Hindlimb muscle (tissue), 1 donor: ENCODE data around the gene MAGEB3. TPM values are rescaled to one million over a fixed set of nuclear protein-coding genes. Genes with fewer than 3 reads are reported as not detected.
"Not testable (repeated sequence)": the region's sequence is repeated elsewhere in the genome, so short reads cannot be mapped to it uniquely, and the experiment has no call there.

Experiments
- DNase-seq: peaks from one replicate; pipeline ENCODE4 v3.0.0-alpha.2; 2013
- polyA plus RNA-seq: library from polyadenylated mRNA; unstranded; fragments of 120-200 nt; gene quantifications from one replicate; pipeline ENCODE4 v1.2.1, GENCODE V29; 2013; ENCODE audit not compliant: insufficient read length

Gene MAGEB3
- polyA plus RNA-seq: not detected

- DNase-seq: no peak
Measured at GRCh38 chrX:30230395-30230794, at the start of gene MAGEB3. Gene MAGEB3 (plus strand): TSS chrX:30230657. CDS start chrX:30235925, 5,268 bp downstream.

GRCh38 chrX:30181353-30181752 is 49.1 kb upstream of the MAGEB3 start:
- DNase-seq: no peak

- no peak for DNase-seq
Measured at GRCh38 chrX:30183554-30183953, 46.9 kb upstream of the MAGEB3 start.

GRCh38 chrX:30190426-30190825 is 40.0 kb upstream of the MAGEB3 start:
- no peak for DNase-seq

GRCh38 chrX:30193910-30194309 is 36.5 kb upstream of the MAGEB3 start:
- not testable (repeated sequence) for DNase-seq

- no peak for DNase-seq
Measured at GRCh38 chrX:30196322-30196721, 34.1 kb upstream of the MAGEB3 start.

GRCh38 chrX:30212172-30212571 is 18.3 kb upstream of the MAGEB3 start:
- no peak for DNase-seq

- DNase-seq: no peak
Measured at GRCh38 chrX:30215357-30215843, 15.1 kb upstream of the MAGEB3 start, which contains the start of gene MAGEB2. Gene MAGEB2 (plus strand): TSS chrX:30215563. CDS start chrX:30218581, 3,018 bp downstream.

- no peak for DNase-seq
Measured at GRCh38 chrX:30217465-30217864, 13.0 kb upstream of the MAGEB3 start.

GRCh38 chrX:30219372-30219771 is 11.1 kb upstream of the MAGEB3 start:
- DNase-seq: no peak

GRCh38 chrX:30220661-30221060 is 9.8 kb upstream of the MAGEB3 start:
- no peak for DNase-seq

- no peak for DNase-seq
Measured at GRCh38 chrX:30224536-30224935, 5.9 kb upstream of the MAGEB3 start.

GRCh38 chrX:30228526-30228925 is 1.9 kb upstream of the MAGEB3 start:
- no peak for DNase-seq

GRCh38 chrX:30241724-30242415 is 11.4 kb downstream of the MAGEB3 start, which contains the start of gene MAGEB4:
Gene MAGEB4 (plus strand): TSS chrX:30242000. CDS start chrX:30242136, 136 bp downstream.
- DNase-seq: no peak

- DNase-seq: no peak
Measured at GRCh38 chrX:30246769-30247489, 16.5 kb downstream of the MAGEB3 start, which contains the start of gene MAGEB1. Gene MAGEB1 (plus strand): TSS chrX:30247146. CDS start chrX:30250494, 3,348 bp downstream.

GRCh38 chrX:30248854-30249253 is 18.4 kb downstream of the MAGEB3 start:
- no peak for DNase-seq

- no peak for DNase-seq
Measured at GRCh38 chrX:30253257-30253656, 22.8 kb downstream of the MAGEB3 start.

- no peak for DNase-seq
Measured at GRCh38 chrX:30259927-30260326, 29.5 kb downstream of the MAGEB3 start.

GRCh38 chrX:30261012-30261411 is 30.6 kb downstream of the MAGEB3 start:
- DNase-seq: no peak

GRCh38 chrX:30262763-30263162 is 32.3 kb downstream of the MAGEB3 start:
- DNase-seq: no peak

- no peak for DNase-seq
Measured at GRCh38 chrX:30270639-30271038, 40.2 kb downstream of the MAGEB3 start.

GRCh38 chrX:30275498-30275897 is 45.0 kb downstream of the MAGEB3 start:
- peak; percentile 1 for DNase-seq

- no peak for DNase-seq
Measured at GRCh38 chrX:30278365-30278764, 47.9 kb downstream of the MAGEB3 start.

- no peak for DNase-seq
Measured at GRCh38 chrX:30280428-30280827, 50.0 kb downstream of the MAGEB3 start.
